GM18508 (cell line): ENCODE data around the gene MON2.
"Not testable (repeated sequence)": the region's sequence is repeated elsewhere in the genome, so short reads cannot be mapped to it uniquely, and the experiment has no call there.

Source experiments
- ATAC-seq: cut with Tn5 transposase; IDR thresholded peaks from one replicate; pipeline ENCODE4 v1.9.1; 2021; ENCODE audit warnings: moderate number of reproducible peaks; ENCODE audit not compliant: insufficient read depth, unreplicated experiment

The MON2 gene

GRCh38 chr12:62472472-62472871 lies 5.8 kb downstream of the MON2 start:
- no peak for ATAC-seq

- ATAC-seq: no peak
These were observed 15.4 kb downstream of the MON2 start for GRCh38 chr12:62481843-62482540.

GRCh38 chr12:62482769-62483168 lies 16.1 kb downstream of the MON2 start:
- no peak for ATAC-seq

GRCh38 chr12:62484233-62484632 lies 17.6 kb downstream of the MON2 start:
- ATAC-seq: no peak

GRCh38 chr12:62505786-62506185 lies 39.2 kb downstream of the MON2 start:
- ATAC-seq: no peak

GRCh38 chr12:62512901-62513300 lies 46.3 kb downstream of the MON2 start:
- no peak for ATAC-seq

GRCh38 chr12:62514080-62514479 lies 47.5 kb downstream of the MON2 start:
- not testable (repeated sequence) for ATAC-seq

- ATAC-seq: no peak
These were observed 50.3 kb downstream of the MON2 start for GRCh38 chr12:62516927-62517326.

- ATAC-seq: no peak
These were observed 51.3 kb downstream of the MON2 start for GRCh38 chr12:62517887-62518286.

GRCh38 chr12:62519043-62519442 lies 52.4 kb downstream of the MON2 start:
- no peak for ATAC-seq

GRCh38 chr12:62520361-62520760 lies 53.7 kb downstream of the MON2 start:
- ATAC-seq: no peak

GRCh38 chr12:62522984-62523383 lies 56.4 kb downstream of the MON2 start:
- no peak for ATAC-seq

GRCh38 chr12:62523619-62524018 lies 57.0 kb downstream of the MON2 start:
- ATAC-seq: no peak

GRCh38 chr12:62525271-62525670 lies 58.6 kb downstream of the MON2 start:
- ATAC-seq: no peak

- ATAC-seq: no peak
These were observed 64.0 kb downstream of the MON2 start for GRCh38 chr12:62530596-62530995.

GRCh38 chr12:62532333-62532732 lies 65.7 kb downstream of the MON2 start:
- ATAC-seq: no peak

GRCh38 chr12:62533087-62533754 lies 66.6 kb downstream of the MON2 start:
- peak; percentile 57 for ATAC-seq

GRCh38 chr12:62533755-62534107 lies 67.1 kb downstream of the MON2 start:
- no peak for ATAC-seq

GRCh38 chr12:62536546-62536945 lies 69.9 kb downstream of the MON2 start:
- ATAC-seq: no peak

- no peak for ATAC-seq
These were observed 70.9 kb downstream of the MON2 start for GRCh38 chr12:62537551-62537950.

GRCh38 chr12:62540354-62540753 lies 73.7 kb downstream of the MON2 start:
- no peak for ATAC-seq

- ATAC-seq: no peak
These were observed 76.2 kb downstream of the MON2 start for GRCh38 chr12:62542814-62543213.
